ENCODE results near the gene APBA1. TPM values are rescaled to one million over a fixed set of nuclear protein-coding genes. Genes with fewer than 3 reads are reported as not detected.

APBA1 gene
- total RNA-seq, 1 donor = 1.8 TPM

DNA sequence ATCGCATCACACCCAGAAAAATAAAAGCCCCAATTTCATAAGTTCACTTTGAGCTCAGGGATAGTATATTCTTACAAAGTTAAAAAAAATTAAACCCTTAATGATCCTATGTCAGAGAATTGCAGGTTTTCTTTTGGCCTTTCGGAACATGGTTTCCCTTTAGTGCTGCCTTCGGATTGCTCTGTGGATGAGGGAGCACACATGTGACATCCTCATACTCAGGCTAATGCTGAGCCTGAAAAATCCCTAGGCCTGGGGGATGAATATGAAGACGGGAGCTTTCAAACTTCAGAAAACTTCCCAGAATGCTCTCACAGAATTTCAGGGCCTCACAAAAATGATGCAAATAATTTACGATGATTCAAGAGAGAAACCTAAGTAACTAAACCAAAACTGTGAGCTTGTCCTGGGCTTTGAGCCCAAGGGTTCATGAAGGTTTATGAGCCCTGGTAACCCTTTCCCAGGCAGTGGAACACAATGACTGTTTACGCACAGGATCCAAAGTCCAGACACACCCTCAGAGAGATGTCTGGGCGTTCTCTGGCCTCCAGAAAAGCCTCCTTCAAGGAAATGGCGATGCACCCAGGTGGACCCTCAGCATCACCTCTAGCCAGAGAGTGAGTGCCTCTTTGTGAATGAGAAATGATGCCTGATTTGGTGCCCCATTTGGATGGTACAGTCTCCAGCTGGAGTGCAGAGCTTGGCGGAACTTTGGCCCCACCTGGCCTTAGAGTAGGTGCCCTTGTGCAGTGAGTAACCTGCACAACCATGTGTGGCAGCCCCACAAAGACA lies 201.8 kb downstream of the APBA1 start:
- H3K4me2 ChIP-seq (ENCODE audit: insufficient read depth, low read length) = no peak overlapping the region
- TF ChIP-seq, protein P1, sequence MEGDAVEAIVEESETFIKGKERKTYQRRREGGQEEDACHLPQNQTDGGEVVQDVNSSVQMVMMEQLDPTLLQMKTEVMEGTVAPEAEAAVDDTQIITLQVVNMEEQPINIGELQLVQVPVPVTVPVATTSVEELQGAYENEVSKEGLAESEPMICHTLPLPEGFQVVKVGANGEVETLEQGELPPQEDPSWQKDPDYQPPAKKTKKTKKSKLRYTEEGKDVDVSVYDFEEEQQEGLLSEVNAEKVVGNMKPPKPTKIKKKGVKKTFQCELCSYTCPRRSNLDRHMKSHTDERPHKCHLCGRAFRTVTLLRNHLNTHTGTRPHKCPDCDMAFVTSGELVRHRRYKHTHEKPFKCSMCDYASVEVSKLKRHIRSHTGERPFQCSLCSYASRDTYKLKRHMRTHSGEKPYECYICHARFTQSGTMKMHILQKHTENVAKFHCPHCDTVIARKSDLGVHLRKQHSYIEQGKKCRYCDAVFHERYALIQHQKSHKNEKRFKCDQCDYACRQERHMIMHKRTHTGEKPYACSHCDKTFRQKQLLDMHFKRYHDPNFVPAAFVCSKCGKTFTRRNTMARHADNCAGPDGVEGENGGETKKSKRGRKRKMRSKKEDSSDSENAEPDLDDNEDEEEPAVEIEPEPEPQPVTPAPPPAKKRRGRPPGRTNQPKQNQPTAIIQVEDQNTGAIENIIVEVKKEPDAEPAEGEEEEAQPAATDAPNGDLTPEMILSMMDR (IDR thresholded peaks at IDR 0.05; ENCODE audit: extremely low read depth, low read depth, low read length) = no peak
- H4K20me1 ChIP-seq (ENCODE audit: insufficient read depth, low read length) = no peaks in the 10 kb centered on the region
- H2AFZ ChIP-seq (ENCODE audit: low read length) = no peak overlapping the region
- no peak for DNase-seq (ENCODE audit: insufficient read length, low spot score, missing footprints)
- H3K4me1 ChIP-seq (ENCODE audit: insufficient read depth, low read length) = peaks cover 5% of the 10 kb centered on the region
- H3K27ac ChIP-seq (ENCODE audit: low read depth, low read length) = no peak overlapping the region
- H3K9me3 ChIP-seq (ENCODE audit: low read depth, low read length) = no peaks in the 10 kb centered on the region
- no peaks in the 10 kb centered on the region for H3K36me3 ChIP-seq (ENCODE audit: insufficient read depth, low read length)
- no peak overlapping the region for H3K4me3 ChIP-seq (ENCODE audit: insufficient read depth, low read length)
- no peaks in the 10 kb centered on the region for H3K79me2 ChIP-seq (ENCODE audit: insufficient read depth, low read length)
- no peaks in the 10 kb centered on the region for H3K27me3 ChIP-seq (ENCODE audit: insufficient read depth, low read length)

GRCh38 chr9:69469136-69469535 lies 203.0 kb downstream of the APBA1 start:
- Histone ChIP-seq H3K9me3 (ENCODE audit: low read depth, low read length) (no peaks in the 10 kb centered on the region), H3K79me2 (ENCODE audit: insufficient read depth, low read length) (no peaks in the 10 kb centered on the region), H3K4me3 (ENCODE audit: insufficient read depth, low read length) (no peak overlapping the region), H3K4me1 (ENCODE audit: insufficient read depth, low read length) (peaks cover 5% of the 10 kb centered on the region), H3K27ac (ENCODE audit: low read depth, low read length) (no peak overlapping the region), H4K20me1 (ENCODE audit: insufficient read depth, low read length) (no peaks in the 10 kb centered on the region), H2AFZ (ENCODE audit: low read length) (no peak overlapping the region), H3K4me2 (ENCODE audit: insufficient read depth, low read length) (no peak overlapping the region), H3K36me3 (ENCODE audit: insufficient read depth, low read length) (no peaks in the 10 kb centered on the region), H3K27me3 (ENCODE audit: insufficient read depth, low read length) (no peaks in the 10 kb centered on the region)
- no peak for DNase-seq (ENCODE audit: insufficient read length, low spot score, missing footprints)
- TF ChIP-seq, protein P1 (IDR thresholded peaks at IDR 0.05; ENCODE audit: extremely low read depth, low read depth, low read length) = no peak

- Histone ChIP-seq H2AFZ (ENCODE audit: low read length) (no peak overlapping the region), H3K27me3 (ENCODE audit: insufficient read depth, low read length) (no peaks in the 10 kb centered on the region), H3K4me1 (ENCODE audit: insufficient read depth, low read length) (peaks cover 5% of the 10 kb centered on the region), H3K27ac (ENCODE audit: low read depth, low read length) (no peak overlapping the region), H3K9me3 (ENCODE audit: low read depth, low read length) (no peaks in the 10 kb centered on the region), H3K4me3 (ENCODE audit: insufficient read depth, low read length) (no peak overlapping the region), H3K4me2 (ENCODE audit: insufficient read depth, low read length) (no peak overlapping the region), H4K20me1 (ENCODE audit: insufficient read depth, low read length) (no peaks in the 10 kb centered on the region), H3K79me2 (ENCODE audit: insufficient read depth, low read length) (no peaks in the 10 kb centered on the region), H3K36me3 (ENCODE audit: insufficient read depth, low read length) (no peaks in the 10 kb centered on the region)
- no peak for DNase-seq (ENCODE audit: insufficient read length, low spot score, missing footprints)
- TF ChIP-seq, protein P1 (IDR thresholded peaks at IDR 0.05; ENCODE audit: extremely low read depth, low read depth, low read length) = no peak
Measured at GRCh38 chr9:69468380-69468779, 203.8 kb downstream of the APBA1 start.

GRCh38 chr9:69466151-69466550 lies 206.0 kb downstream of the APBA1 start:
- no peaks in the 10 kb centered on the region for H3K79me2 ChIP-seq (ENCODE audit: insufficient read depth, low read length)
- no peak for DNase-seq (ENCODE audit: insufficient read length, low spot score, missing footprints)
- peak overlapping the region; percentile 64 for H2AFZ ChIP-seq (ENCODE audit: low read length)
- no peak overlapping the region for H3K4me2 ChIP-seq (ENCODE audit: insufficient read depth, low read length)
- no peak overlapping the region for H3K27ac ChIP-seq (ENCODE audit: low read depth, low read length)
- H3K36me3 ChIP-seq (ENCODE audit: insufficient read depth, low read length) = no peaks in the 10 kb centered on the region
- peaks cover 5% of the 10 kb centered on the region for H3K4me1 ChIP-seq (ENCODE audit: insufficient read depth, low read length)
- no peaks in the 10 kb centered on the region for H3K27me3 ChIP-seq (ENCODE audit: insufficient read depth, low read length)
- H3K4me3 ChIP-seq (ENCODE audit: insufficient read depth, low read length) = no peak overlapping the region
- H3K9me3 ChIP-seq (ENCODE audit: low read depth, low read length) = no peaks in the 10 kb centered on the region
- H4K20me1 ChIP-seq (ENCODE audit: insufficient read depth, low read length) = no peaks in the 10 kb centered on the region
- TF ChIP-seq, protein P1 (IDR thresholded peaks at IDR 0.05; ENCODE audit: extremely low read depth, low read depth, low read length) = no peak
